GM10847 (cell line): ENCODE measurements around the gene SLC25A17.

ENCODE experiments used
- POLR2A ChIP-seq: IDR thresholded peaks from 2 replicates; pipeline ENCODE4 v1.6.1; 2011; ENCODE audit not compliant: insufficient read length; ENCODE audit errors: extremely low read depth

Gene SLC25A17

DNA sequence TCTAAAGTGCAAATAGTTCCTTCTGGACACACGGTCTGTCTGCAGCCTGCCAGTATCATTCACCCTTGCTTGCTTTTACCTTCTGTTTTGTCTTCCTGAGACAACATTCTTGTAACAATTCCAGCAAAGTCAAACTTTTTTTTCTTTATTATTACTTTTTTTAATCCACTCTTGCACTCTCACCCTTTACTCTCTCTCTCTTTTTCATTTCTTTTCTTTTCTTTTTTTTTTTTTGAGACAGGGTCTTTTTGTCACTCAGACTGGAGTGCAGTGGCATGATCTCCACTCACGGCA lies 86.2 kb downstream of the SLC25A17 start:
- TF ChIP-seq POLR2A, result no peak

GRCh38 chr22:40729284-40729683 lies 89.9 kb downstream of the SLC25A17 start:
- no peak for TF ChIP-seq POLR2A

DNA sequence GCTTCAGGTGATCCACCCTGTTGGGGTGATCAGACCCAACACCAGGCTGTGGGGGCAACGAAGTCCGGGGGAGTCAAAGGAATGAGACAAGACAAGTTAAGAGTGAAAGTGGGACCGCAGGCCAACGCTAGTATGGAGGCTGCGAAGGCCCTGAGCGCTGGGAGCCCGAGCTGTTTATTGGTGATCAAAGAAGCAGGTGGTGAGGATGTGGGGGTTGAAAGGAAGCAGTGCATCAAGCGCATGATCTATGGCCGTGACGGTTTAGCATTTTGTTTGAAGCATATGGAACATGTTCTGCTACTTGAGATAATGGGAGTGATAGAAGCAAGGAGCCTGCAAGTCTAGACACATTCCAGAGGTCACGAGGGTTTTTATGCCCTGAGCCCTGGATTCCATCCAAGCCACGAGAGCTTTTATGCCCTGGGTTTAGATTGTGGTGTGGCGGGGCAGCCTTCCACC lies 90.4 kb downstream of the SLC25A17 start:
- TF ChIP-seq POLR2A, result no peak

DNA sequence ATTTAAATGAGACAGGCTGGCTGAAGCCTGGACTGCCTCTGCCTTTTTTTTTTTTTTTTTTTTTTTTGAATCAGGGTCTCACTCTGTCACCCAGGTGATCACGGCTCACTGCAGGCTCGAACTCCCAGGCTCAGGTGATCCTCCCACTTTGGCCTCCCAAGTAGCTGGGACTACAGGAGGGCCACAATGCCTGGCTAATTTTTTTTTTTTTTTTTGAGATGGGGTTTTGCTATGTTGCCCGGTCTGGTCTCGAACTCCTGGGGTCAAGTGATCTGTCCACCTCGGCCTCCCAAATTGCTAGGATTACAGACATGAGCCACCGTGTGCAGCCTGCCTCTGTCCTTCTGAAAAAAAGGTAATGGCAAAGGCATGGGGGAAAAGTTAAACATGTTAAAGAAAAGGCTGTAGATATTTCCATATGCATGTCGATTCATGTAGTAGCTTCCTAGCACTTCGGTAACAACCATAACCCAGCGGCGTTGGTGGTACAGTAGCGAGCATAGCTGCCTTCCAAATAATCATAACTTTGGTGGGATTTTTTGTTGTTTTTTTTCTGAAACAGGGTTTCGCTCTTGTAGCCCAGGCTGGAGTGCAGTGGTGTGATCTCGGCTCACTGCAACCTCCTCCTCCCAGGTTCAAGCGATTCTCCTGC lies 91.1 kb downstream of the SLC25A17 start:
- no peak for TF ChIP-seq POLR2A

- TF ChIP-seq POLR2A, result no peak
Measured at GRCh38 chr22:40727070-40727963, 91.8 kb downstream of the SLC25A17 start.

DNA sequence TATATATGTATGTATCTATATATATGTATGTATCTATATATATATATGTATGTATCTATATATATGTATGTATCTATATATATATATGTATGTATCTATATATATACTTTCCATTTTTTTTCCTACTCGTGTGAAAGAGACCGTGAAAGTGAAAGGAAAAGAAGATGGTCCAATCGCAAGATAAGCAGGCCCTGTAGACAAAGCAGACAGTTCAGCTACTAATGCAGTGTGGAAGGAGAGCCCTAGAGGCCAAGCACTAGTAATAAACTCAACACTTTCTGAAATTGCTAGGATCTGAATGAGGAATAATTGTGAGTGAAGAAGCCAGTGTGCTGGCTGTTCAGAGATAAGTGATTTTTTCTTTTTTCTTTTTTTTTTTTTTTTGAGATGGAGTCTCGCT lies 92.6 kb downstream of the SLC25A17 start:
- TF ChIP-seq POLR2A, result no peak

DNA sequence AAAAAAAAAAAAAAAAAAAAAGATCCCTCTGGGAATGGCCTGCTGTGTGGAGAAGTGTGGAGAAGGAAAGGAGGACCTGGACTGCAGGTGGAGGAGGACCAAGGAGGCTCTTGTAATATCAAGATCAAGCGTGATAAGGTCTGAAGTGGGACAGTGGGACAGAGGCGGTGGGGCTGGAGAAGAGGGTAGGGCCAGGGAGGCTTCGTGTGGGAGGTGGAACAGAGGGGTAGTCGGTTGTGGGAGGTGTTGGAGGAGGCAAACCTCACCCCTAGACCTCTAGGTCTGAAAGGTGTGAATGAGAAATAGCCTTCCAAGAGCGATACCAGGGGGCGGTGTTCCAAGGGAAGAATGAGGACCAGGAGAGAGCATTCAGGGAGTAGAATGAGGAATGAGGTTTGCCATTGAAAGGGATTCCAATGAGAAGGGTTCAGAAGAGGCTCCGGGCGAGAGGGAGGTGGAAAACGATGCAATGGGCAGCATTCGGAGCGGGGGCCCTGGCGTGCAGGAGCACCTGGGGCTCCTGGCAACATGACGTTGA lies 95.7 kb downstream of the SLC25A17 start:
- TF ChIP-seq POLR2A, result no peak

DNA sequence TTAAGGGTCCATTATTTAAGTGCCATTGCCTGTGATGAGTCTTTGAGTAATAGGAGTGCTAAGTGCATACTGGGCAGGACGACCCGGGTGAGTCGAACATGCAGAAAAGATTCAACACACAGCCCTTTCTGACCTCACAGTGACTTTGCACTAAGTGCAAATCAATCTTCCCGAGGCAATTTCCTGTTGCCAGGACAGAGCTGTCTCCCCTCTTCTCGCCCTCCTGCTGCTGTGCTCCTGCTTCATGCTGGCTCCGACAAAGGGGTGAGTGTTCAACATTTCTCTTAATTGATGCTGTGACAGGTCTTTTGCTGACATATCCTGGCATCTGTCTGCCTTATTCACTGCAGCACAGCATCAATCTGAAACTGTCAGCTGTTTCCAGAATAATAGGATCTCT lies 97.9 kb downstream of the SLC25A17 start:
- no peak for TF ChIP-seq POLR2A

GRCh38 chr22:40720538-40721256 lies 98.4 kb downstream of the SLC25A17 start:
- no peak for TF ChIP-seq POLR2A
